Measurements from ENCODE around the gene KCNJ2. TPM values are rescaled to one million over a fixed set of nuclear protein-coding genes. Genes with fewer than 3 reads are reported as not detected.

KCNJ2 gene
- total and polyA plus RNA-seq, 10 of the 15 experiments (the other 5 are each of a cell fraction or from before 2014, with no cell fraction given): 1.6 to 10.1 (median 3.2) TPM

- Histone ChIP-seq H3K9ac (ENCODE audit: control insufficient read depth, insufficient read depth, low read length) (no peak overlapping the region), H3K4me1 (ENCODE audit: control insufficient read depth, insufficient read depth, low read length) (no peaks in the 10 kb centered on the region), H3K4me2 (ENCODE audit: control insufficient read depth, insufficient read depth) (no peak overlapping the region), H3K9me3 (replicated peaks; ENCODE audit: control insufficient read depth, insufficient read depth, low read length) (no peaks in the 10 kb centered on the region), H4K20me1 (ENCODE audit: control insufficient read depth, insufficient read depth) (no peaks in the 10 kb centered on the region), H3K79me2 (ENCODE audit: control insufficient read depth, insufficient read depth, low read length) (no peaks in the 10 kb centered on the region), H3K27me3 (replicated peaks in 1 of 2; ENCODE audit: control insufficient read depth in 2 of 2, insufficient read depth in 2 of 2, low read length in 1 of 2) (no peaks in the 10 kb centered on the region), H3K4me3 (no peak overlapping the region), H3K27ac (ENCODE audit: control insufficient read depth, insufficient read depth) (no peak overlapping the region), H2AFZ (ENCODE audit: control insufficient read depth, low read depth, low read length) (no peak overlapping the region), H3K36me3 (ENCODE audit: control insufficient read depth in 2 of 2, insufficient read depth in 2 of 2, low read length in 1 of 2) (no peaks in the 10 kb centered on the region)
- no TSS peak for BruUV-seq (replicated peaks)
- WGBS (ENCODE audit: insufficient coverage, insufficient replicate concordance, low lambda C conversion rate, missing lambda C conversion rate): 0% methylated on average over 2 of the region's 2 CpGs
- ChIA-PET POLR2A (no interaction called here), RAD21 (ENCODE audit: unreplicated experiment) (no interaction called here), CTCF (no interaction called here), SMC1A (ENCODE audit: uncharacterized antibody, unreplicated experiment) (interaction anchor here (0.9 to 2.2 kb wide), 3 partner anchors 9 to 47 kb away, joined by 4 to 9 read pairs (median 5); no protein-coding TSS in a partner anchor)
- TF ChIP-seq PKNOX1 (IDR thresholded peaks at IDR 0.05) (peak; percentile 49; the same call in 1 of the 2 replicates), BACH1 (IDR thresholded peaks at IDR 0.05; ENCODE audit: borderline replicate concordance) (no peak)
- DNase-seq (ENCODE audit: low read depth, low spot score) (no peak), FAIRE-seq (no peak), ATAC-seq (no peak)
- intact Hi-C loops (cut with micrococcal nuclease; ENCODE audit: unreplicated experiment): no loop called here
- in situ Hi-C loops (cut with MboI): no loop called here
Observed at GRCh38 chr17:70202840-70203239, 33.5 kb downstream of the KCNJ2 start.

- Histone ChIP-seq H3K27ac (ENCODE audit: control insufficient read depth, insufficient read depth) (no peak overlapping the region), H2AFZ (ENCODE audit: control insufficient read depth, low read depth, low read length) (no peak overlapping the region), H4K20me1 (ENCODE audit: control insufficient read depth, insufficient read depth) (no peaks in the 10 kb centered on the region), H3K9ac (ENCODE audit: control insufficient read depth, insufficient read depth, low read length) (no peak overlapping the region), H3K36me3 (ENCODE audit: control insufficient read depth in 2 of 2, insufficient read depth in 2 of 2, low read length in 1 of 2) (no peaks in the 10 kb centered on the region), H3K4me1 (ENCODE audit: control insufficient read depth, insufficient read depth, low read length) (no peaks in the 10 kb centered on the region; the same call in 1 of the 2 replicates), H3K4me3 (no peak overlapping the region), H3K27me3 (replicated peaks in 1 of 2; ENCODE audit: control insufficient read depth in 2 of 2, insufficient read depth in 2 of 2, low read length in 1 of 2) (no peaks in the 10 kb centered on the region), H3K4me2 (ENCODE audit: control insufficient read depth, insufficient read depth) (no peak overlapping the region), H3K9me3 (replicated peaks; ENCODE audit: control insufficient read depth, insufficient read depth, low read length) (no peaks in the 10 kb centered on the region), H3K79me2 (ENCODE audit: control insufficient read depth, insufficient read depth, low read length) (no peaks in the 10 kb centered on the region)
- FAIRE-seq (no peak), ATAC-seq (no peak), DNase-seq (ENCODE audit: low read depth, low spot score) (no peak)
- in situ Hi-C loops (cut with MboI): no loop called here
- SMC1A ChIA-PET (ENCODE audit: uncharacterized antibody, unreplicated experiment): interaction anchor here (0.6 to 2.2 kb wide), 2 partner anchors 33 to 155 kb away, joined by 4 to 9 read pairs; no protein-coding TSS in a partner anchor
- intact Hi-C loops (cut with micrococcal nuclease; ENCODE audit: unreplicated experiment): no loop called here
- CTCF ChIA-PET: no interaction called here
- RAD21 ChIA-PET (ENCODE audit: unreplicated experiment): interaction anchor here (1.2 kb wide), 1 partner anchor 35 kb away, joined by 4 read pairs; the partner anchor contains the start of gene KCNJ2
- BruUV-seq (replicated peaks): no TSS peak
- POLR2A ChIA-PET: interaction anchor here (0.7 kb wide), 1 partner anchor 29 kb away, joined by 7 read pairs; no protein-coding TSS in a partner anchor
- WGBS (ENCODE audit: insufficient coverage, insufficient replicate concordance, low lambda C conversion rate, missing lambda C conversion rate): 30% methylated on average over 3 of the region's 3 CpGs
- TF ChIP-seq RB1 (IDR thresholded peaks at IDR 0.05; ENCODE audit: borderline replicate concordance) (no peak), FOXK2 (IDR thresholded peaks at IDR 0.05) (no peak), HDGF (IDR thresholded peaks at IDR 0.05) (no peak), MYC (IDR thresholded peaks at IDR 0.05; ENCODE audit: insufficient read depth, insufficient read length, insufficient replicate concordance, low read length, severe bottlenecking) (no peak), SMARCA5 (IDR thresholded peaks at IDR 0.05) (no peak), BMI1 (IDR thresholded peaks at IDR 0.05; ENCODE audit: borderline replicate concordance) (no peak), CREM (IDR thresholded peaks at IDR 0.05; ENCODE audit: low read depth) (no peak), ZBTB33 (IDR thresholded peaks at IDR 0.05) (no peak), ELK1 (IDR thresholded peaks at IDR 0.05; ENCODE audit: low read depth, low read length) (no peak), NFYB (IDR thresholded peaks at IDR 0.05; ENCODE audit: insufficient read depth, low read depth, low read length) (no peak), FOS (IDR thresholded peaks at IDR 0.05; ENCODE audit: borderline replicate concordance, extremely low read depth, insufficient read length) (no peak), EZH2 (IDR thresholded peaks at IDR 0.05; ENCODE audit: borderline replicate concordance, control insufficient read depth, low read depth, low read length) (no peak)
Observed at GRCh38 chr17:70204431-70204830, 35.1 kb downstream of the KCNJ2 start.
